Endodermal cell (in vitro differentiated cells): Measurements from ENCODE around the gene HSD17B7. TPM values are rescaled to one million over a fixed set of nuclear protein-coding genes. Genes with fewer than 3 reads are reported as not detected.

Experiments used
- DNase-seq: peaks from one replicate; pipeline ENCODE4 v3.0.0-alpha.2; 2017
- H3K27ac ChIP-seq: 2 replicates; pipeline ENCODE4 v1.5.1; 2013; ENCODE audit warnings: mild to moderate bottlenecking, low read depth, low read length, moderate library complexity
- H3K27me3 ChIP-seq: 2 replicates; pipeline ENCODE4 v1.6.1; 2013; ENCODE audit warnings: mild to moderate bottlenecking, low read length, moderate library complexity; ENCODE audit not compliant: insufficient read depth, control insufficient read depth, poor library complexity, severe bottlenecking
- H3K36me3 ChIP-seq: 2 replicates; pipeline ENCODE4 v1.7.0; 2013; ENCODE audit warnings: mild to moderate bottlenecking, low read length, moderate library complexity; ENCODE audit not compliant: control insufficient read depth, insufficient read depth
- H3K4me1 ChIP-seq: one replicate; pipeline ENCODE4 v1.7.0; 2013; ENCODE audit warnings: low read length; ENCODE audit not compliant: control insufficient read depth, insufficient read depth
- H3K4me3 ChIP-seq: 2 replicates; pipeline ENCODE4 v1.5.1; 2013; ENCODE audit warnings: mild to moderate bottlenecking, low read length, moderate library complexity
- H3K9ac ChIP-seq: 2 replicates; pipeline ENCODE4 v1.6.1; 2013; ENCODE audit warnings: mild to moderate bottlenecking, low read length, moderate library complexity; ENCODE audit not compliant: poor library complexity, severe bottlenecking; ENCODE audit errors: extremely low read depth
- H3K9me3 ChIP-seq: 2 replicates; pipeline ENCODE4 v1.6.1; 2013; ENCODE audit warnings: mild to moderate bottlenecking, low read length, moderate library complexity; ENCODE audit not compliant: control insufficient read depth
- H3K27ac Mint-ChIP-seq: 2 replicates; pipeline ENCODE4 v1.8.0; 2020; ENCODE audit warnings: mixed read lengths
- H3K27me3 Mint-ChIP-seq: 2 replicates; pipeline ENCODE4 v1.8.0; 2021; ENCODE audit warnings: mild to moderate bottlenecking, mixed read lengths; ENCODE audit not compliant: insufficient read depth
- H3K36me3 Mint-ChIP-seq: 2 replicates; pipeline ENCODE4 v1.8.0; 2020; ENCODE audit warnings: low read depth, mixed read lengths
- H3K4me1 Mint-ChIP-seq: 2 replicates; pipeline ENCODE4 v1.8.0; 2020; ENCODE audit warnings: mixed read lengths
- H3K4me3 Mint-ChIP-seq: 2 replicates; pipeline ENCODE4 v1.8.0; 2020; ENCODE audit warnings: mild to moderate bottlenecking, moderate library complexity, mixed read lengths
- H3K9me3 Mint-ChIP-seq: 2 replicates; pipeline ENCODE4 v1.8.0; 2020; ENCODE audit warnings: mild to moderate bottlenecking, mixed read lengths
- WGBS, 2 experiments: methylation state at CpG; one replicate each; pipeline versions ENCODE4 v1.1.5 to v1.1.7; 2013; ENCODE audit warnings: missing lambda C conversion rate in 2 of 2, mixed read lengths in 1 of 2; ENCODE audit not compliant: insufficient coverage in 1 of 2, insufficient read length in 1 of 2; 5-methylcytosine and 5-hydroxymethylcytosine counted together
- total RNA-seq, 2 donors: library from RNA; stranded (reverse); fragmentation: NEBNext Ultra II Directional in 1 of 2; extraction: Animal tissue kit (Norgen Biotek cat#: 25700) in 1 of 2; gene quantifications; 2 replicates in 1 of 2; 3 replicates in 1 of 2; pipeline ENCODE4 v1.2.1, GENCODE V29; 2021
- TF ChIP-seq, protein P1 (sequence below): fragments of 200-600 bp; sonication (generic); conservative IDR thresholded peaks from 2 replicates; pipeline ENCODE4 v1.5.0; 2021; ENCODE audit warnings: antibody characterized with exemption, mild to moderate bottlenecking

The HSD17B7 gene
- total RNA-seq, 2 donors from 2014 or later, result 30.0 to 33.2 TPM

- Histone ChIP-seq H3K4me3 (no peak overlapping the region), H3K4me1 (no peaks in the 10 kb centered on the region), H3K27ac (no peak overlapping the region), H3K36me3 (no peaks in the 10 kb centered on the region), H3K9ac (no peak overlapping the region), H3K27me3 (no peaks in the 10 kb centered on the region), H3K9me3 (no peaks in the 10 kb centered on the region)
- Mint-ChIP-seq H3K27me3 (no peaks in the 10 kb centered on the region), H3K9me3 (no peaks in the 10 kb centered on the region), H3K4me3 (no peak overlapping the region), H3K4me1 (peaks cover 10% of the 10 kb centered on the region), H3K36me3 (no peaks in the 10 kb centered on the region), H3K27ac (no peak overlapping the region)
- no peak for DNase-seq
- TF ChIP-seq, protein P1, sequence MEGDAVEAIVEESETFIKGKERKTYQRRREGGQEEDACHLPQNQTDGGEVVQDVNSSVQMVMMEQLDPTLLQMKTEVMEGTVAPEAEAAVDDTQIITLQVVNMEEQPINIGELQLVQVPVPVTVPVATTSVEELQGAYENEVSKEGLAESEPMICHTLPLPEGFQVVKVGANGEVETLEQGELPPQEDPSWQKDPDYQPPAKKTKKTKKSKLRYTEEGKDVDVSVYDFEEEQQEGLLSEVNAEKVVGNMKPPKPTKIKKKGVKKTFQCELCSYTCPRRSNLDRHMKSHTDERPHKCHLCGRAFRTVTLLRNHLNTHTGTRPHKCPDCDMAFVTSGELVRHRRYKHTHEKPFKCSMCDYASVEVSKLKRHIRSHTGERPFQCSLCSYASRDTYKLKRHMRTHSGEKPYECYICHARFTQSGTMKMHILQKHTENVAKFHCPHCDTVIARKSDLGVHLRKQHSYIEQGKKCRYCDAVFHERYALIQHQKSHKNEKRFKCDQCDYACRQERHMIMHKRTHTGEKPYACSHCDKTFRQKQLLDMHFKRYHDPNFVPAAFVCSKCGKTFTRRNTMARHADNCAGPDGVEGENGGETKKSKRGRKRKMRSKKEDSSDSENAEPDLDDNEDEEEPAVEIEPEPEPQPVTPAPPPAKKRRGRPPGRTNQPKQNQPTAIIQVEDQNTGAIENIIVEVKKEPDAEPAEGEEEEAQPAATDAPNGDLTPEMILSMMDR, result no peak
- WGBS, 2 experiments, result 88 to 100% methylated on average over 1 to 2 of the region's 2 CpGs
Observed at GRCh38 chr1:162856260-162856659, 65.8 kb downstream of the HSD17B7 start.

- Histone ChIP-seq H3K4me3 (no peak overlapping the region), H3K9me3 (no peaks in the 10 kb centered on the region), H3K27ac (no peak overlapping the region), H3K27me3 (no peaks in the 10 kb centered on the region), H3K9ac (no peak overlapping the region), H3K4me1 (no peaks in the 10 kb centered on the region), H3K36me3 (no peaks in the 10 kb centered on the region)
- H3K36me3 Mint-ChIP-seq, result no peaks in the 10 kb centered on the region
- H3K9me3 Mint-ChIP-seq, result no peaks in the 10 kb centered on the region
- H3K4me1 Mint-ChIP-seq, result peaks cover 21% of the 10 kb centered on the region
- H3K27me3 Mint-ChIP-seq, result no peaks in the 10 kb centered on the region
- H3K4me3 Mint-ChIP-seq, result no peak overlapping the region
- TF ChIP-seq, protein P1, result no peak
- no peak for DNase-seq
- no peak overlapping the region for H3K27ac Mint-ChIP-seq
Observed at GRCh38 chr1:162857850-162858249, 67.3 kb downstream of the HSD17B7 start.

- no peaks in the 10 kb centered on the region for H3K36me3 Mint-ChIP-seq
- no peak for DNase-seq
- Histone ChIP-seq H3K9ac (no peak overlapping the region), H3K4me1 (no peaks in the 10 kb centered on the region), H3K4me3 (no peak overlapping the region), H3K27me3 (no peaks in the 10 kb centered on the region), H3K36me3 (no peaks in the 10 kb centered on the region), H3K9me3 (no peaks in the 10 kb centered on the region), H3K27ac (no peak overlapping the region)
- 77 to 80% methylated on average over 1 of the region's 1 CpG for WGBS, 2 experiments
- no peaks in the 10 kb centered on the region for H3K27me3 Mint-ChIP-seq
- H3K4me1 Mint-ChIP-seq, result peaks cover 21% of the 10 kb centered on the region
- H3K4me3 Mint-ChIP-seq, result no peak overlapping the region
- H3K27ac Mint-ChIP-seq, result no peak overlapping the region
- no peaks in the 10 kb centered on the region for H3K9me3 Mint-ChIP-seq
- TF ChIP-seq, protein P1, result no peak
Observed at GRCh38 chr1:162859191-162859590, 68.7 kb downstream of the HSD17B7 start.
